CD4-positive, alpha-beta T cell treated with Interleukin-6 at 100 ng/mL for 8 hours (primary cell): Measurements from ENCODE around the gene BRPF3.

ENCODE experiments used
- DNase-seq: peaks from one replicate; pipeline ENCODE4 v3.0.0-alpha.2; 2020; ENCODE audit warnings: mixed read lengths, low spot score

BRPF3 gene

GRCh38 chr6:36269834-36270705 is 73.5 kb downstream of the BRPF3 start, which contains the start of gene PNPLA1:
Gene PNPLA1, plus strand, starts transcription at chr6:36270060. Its CDS starts 400 bp downstream, at chr6:36270460.
- no peak for DNase-seq

- no peak for DNase-seq
Observed at GRCh38 chr6:36272234-36272633, 75.7 kb downstream of the BRPF3 start.

DNA sequence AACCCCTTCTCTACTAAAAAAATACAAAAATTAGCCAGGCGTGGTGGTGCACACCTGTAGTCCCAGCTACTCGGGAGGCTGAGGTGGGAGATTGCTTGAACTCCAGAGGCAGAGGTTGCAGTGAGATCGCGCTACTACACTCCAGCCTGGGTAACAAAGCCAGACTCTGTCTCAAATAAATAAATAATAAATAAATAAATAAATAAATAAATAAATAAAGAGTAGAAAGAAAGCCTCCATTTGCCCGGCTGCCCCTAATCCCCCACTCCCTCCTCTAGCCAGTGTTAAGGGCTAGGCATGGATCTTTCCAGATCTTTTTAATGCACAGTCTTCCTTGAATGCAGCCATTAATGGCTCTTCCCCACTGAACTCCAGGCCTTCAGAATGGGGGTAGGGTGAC is 76.5 kb downstream of the BRPF3 start:
- no peak for DNase-seq

- no peak for DNase-seq
Observed at GRCh38 chr6:36273802-36274514, 77.4 kb downstream of the BRPF3 start.

GRCh38 chr6:36276581-36277536 is 80.3 kb downstream of the BRPF3 start:
- DNase-seq, result no peak

DNA sequence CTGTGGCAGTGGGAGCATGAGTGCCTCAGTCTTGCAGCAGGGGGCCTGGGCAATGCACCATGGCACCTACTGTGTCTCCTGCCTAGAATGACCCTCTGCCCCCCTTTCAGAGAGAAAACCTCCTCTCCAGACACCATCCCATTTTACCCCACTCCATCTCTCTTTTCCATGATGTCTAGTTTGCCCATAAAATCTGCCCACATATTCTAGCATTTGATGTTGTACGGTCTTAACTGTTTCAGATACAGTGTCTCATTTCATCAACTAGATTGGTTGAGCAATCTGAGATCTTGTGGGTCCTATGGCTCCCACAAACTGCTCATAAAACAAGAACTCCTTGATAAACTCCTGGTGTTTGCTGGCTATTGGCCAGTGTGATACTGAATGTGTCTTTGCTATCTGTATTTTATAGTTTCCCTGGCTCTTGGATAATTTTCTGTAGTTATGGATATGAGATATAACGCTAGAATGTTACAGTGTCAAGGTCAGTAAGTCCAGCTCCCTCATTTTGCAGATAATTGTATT is 81.5 kb downstream of the BRPF3 start:
- no peak for DNase-seq

DNA sequence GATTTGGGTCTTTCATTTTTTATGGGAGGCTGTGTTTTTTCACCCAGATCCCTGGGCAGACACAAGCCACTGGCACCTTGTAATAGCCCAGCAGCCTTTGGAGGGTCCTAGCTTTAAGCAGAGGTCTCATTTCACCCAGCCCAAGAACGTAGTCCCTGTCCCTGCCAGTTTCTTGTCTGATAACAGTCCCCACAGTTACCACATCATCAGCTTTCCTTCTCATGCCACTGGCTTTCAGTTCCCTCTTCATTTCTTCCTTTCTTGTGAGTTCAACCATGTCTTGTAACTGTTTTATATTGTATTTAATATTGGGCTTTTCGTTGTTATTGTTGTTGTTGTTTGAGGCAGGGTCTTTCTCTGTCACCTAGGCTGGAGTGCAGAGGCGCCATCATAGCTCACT is 83.9 kb downstream of the BRPF3 start:
- no peak for DNase-seq

- DNase-seq, result no peak
Observed at GRCh38 chr6:36280983-36281382, 84.4 kb downstream of the BRPF3 start.
